ENCODE measurements around the gene NOX4. TPM values are rescaled to one million over a fixed set of nuclear protein-coding genes. Genes with fewer than 3 reads are reported as not detected.
"Not testable (repeated sequence)": the region's sequence is repeated elsewhere in the genome, so short reads cannot be mapped to it uniquely, and the experiment has no call there.

Gene NOX4
- total and polyA plus RNA-seq, 8 donors, result 0.86 to 6.5 (median 3.9) TPM

GRCh38 chr11:89293965-89294679 is 197.1 kb downstream of the NOX4 start:
- ATAC-seq (peak; percentile 33), DNase-seq (peak; percentile 1 to 31 (median 20))
- TF ChIP-seq CTCF (IDR thresholded peaks at IDR 0.05), result no peak
- no peaks in the 10 kb centered on the region for H3K27me3 ChIP-seq
- no peaks in the 10 kb centered on the region for H3K36me3 ChIP-seq
- peak overlapping the region in 1 of 2 donors; percentile 11 for H3K4me3 ChIP-seq
- H3K4me1 ChIP-seq, result no peaks in the 10 kb centered on the region
- intact Hi-C loops (cut with DNase I), result no loop called here
- no peak overlapping the region for H3K27ac ChIP-seq
- H3K9me3 ChIP-seq, result no peaks in the 10 kb centered on the region

- H3K27ac ChIP-seq; H3K36me3 ChIP-seq; H3K4me3 ChIP-seq; intact Hi-C loops (cut with DNase I); H3K9me3 ChIP-seq; H3K27me3 ChIP-seq; H3K4me1 ChIP-seq; DNase-seq; ATAC-seq: not testable (repeated sequence)
These were observed 203.2 kb downstream of the NOX4 start for GRCh38 chr11:89288004-89288403.

- ATAC-seq; H3K36me3 ChIP-seq; H3K4me1 ChIP-seq; DNase-seq; intact Hi-C loops (cut with DNase I); H3K27ac ChIP-seq; H3K27me3 ChIP-seq; H3K9me3 ChIP-seq; H3K4me3 ChIP-seq: not testable (repeated sequence)
These were observed 204.6 kb downstream of the NOX4 start for GRCh38 chr11:89286601-89287000.

- H3K36me3 ChIP-seq; H3K27ac ChIP-seq; H3K9me3 ChIP-seq; intact Hi-C loops (cut with DNase I); ATAC-seq; H3K27me3 ChIP-seq; H3K4me3 ChIP-seq; H3K4me1 ChIP-seq; DNase-seq: not testable (repeated sequence)
These were observed 210.0 kb downstream of the NOX4 start for GRCh38 chr11:89281032-89281677.

- ATAC-seq (no peak), DNase-seq (no peak)
- no peaks in the 10 kb centered on the region for H3K9me3 ChIP-seq
- intact Hi-C loops (cut with DNase I), result no loop called here
- no peak overlapping the region for H3K27ac ChIP-seq
- no peaks in the 10 kb centered on the region for H3K27me3 ChIP-seq
- no peaks in the 10 kb centered on the region for H3K36me3 ChIP-seq
- TF ChIP-seq CTCF (IDR thresholded peaks at IDR 0.05), result no peak
- H3K4me3 ChIP-seq, result no peak overlapping the region
- H3K4me1 ChIP-seq, result no peaks in the 10 kb centered on the region
These were observed 212.0 kb downstream of the NOX4 start for GRCh38 chr11:89279176-89279575.

GRCh38 chr11:89275966-89276365 is 215.2 kb downstream of the NOX4 start:
- no peak for DNase-seq
- intact Hi-C loops (cut with DNase I), result no loop called here
- Histone ChIP-seq H3K4me3 (no peak overlapping the region), H3K36me3 (no peaks in the 10 kb centered on the region), H3K4me1 (no peaks in the 10 kb centered on the region), H3K9me3 (peaks cover 0 to 4% of the 10 kb centered on the region in 2 donors), H3K27me3 (no peaks in the 10 kb centered on the region), H3K27ac (no peak overlapping the region)
- no peak for ATAC-seq
- no peak for TF ChIP-seq CTCF (IDR thresholded peaks at IDR 0.05)

Other genes with a start within 250 kb of the NOX4 start
- not detected for gene TRIM77, start 218.9 kb upstream of the NOX4 start, total RNA-seq
- gene TRIM77, start 218.9 kb upstream of the NOX4 start, polyA plus RNA-seq (ENCODE audit: insufficient read length in 6 of 6), result not detected

Measured in left lung (tissue), 10 donors.